Endothelial cell of umbilical vein (primary cell): Measurements from ENCODE around the gene FLT4.

Source experiments
- EZH2 ChIP-seq: IDR thresholded peaks from 2 replicates; pipeline ENCODE4 v1.6.1; 2012; ENCODE audit warnings: borderline replicate concordance, low read depth, mild to moderate bottlenecking, moderate library complexity, low read length, inconsistent platforms; ENCODE audit not compliant: severe bottlenecking
- TF ChIP-seq, protein P1 (sequence below), 2 donors: IDR thresholded peaks; 1 replicate in 1 of 2; 2 replicates in 1 of 2; pipeline ENCODE4 v1.5.1; 2011; ENCODE audit warnings: low read length in 2 of 2, mild to moderate bottlenecking in 2 of 2, moderate library complexity in 2 of 2, control low read depth in 1 of 2, inconsistent platforms in 1 of 2, low read depth in 1 of 2; ENCODE audit not compliant: insufficient read depth in 1 of 2; ENCODE audit errors: extremely low read depth in 1 of 2
- TF ChIP-seq, protein P2 (sequence below): IDR thresholded peaks from 2 replicates; pipeline ENCODE4 v1.6.1; 2011; ENCODE audit not compliant: insufficient read depth, insufficient read length

DNA sequence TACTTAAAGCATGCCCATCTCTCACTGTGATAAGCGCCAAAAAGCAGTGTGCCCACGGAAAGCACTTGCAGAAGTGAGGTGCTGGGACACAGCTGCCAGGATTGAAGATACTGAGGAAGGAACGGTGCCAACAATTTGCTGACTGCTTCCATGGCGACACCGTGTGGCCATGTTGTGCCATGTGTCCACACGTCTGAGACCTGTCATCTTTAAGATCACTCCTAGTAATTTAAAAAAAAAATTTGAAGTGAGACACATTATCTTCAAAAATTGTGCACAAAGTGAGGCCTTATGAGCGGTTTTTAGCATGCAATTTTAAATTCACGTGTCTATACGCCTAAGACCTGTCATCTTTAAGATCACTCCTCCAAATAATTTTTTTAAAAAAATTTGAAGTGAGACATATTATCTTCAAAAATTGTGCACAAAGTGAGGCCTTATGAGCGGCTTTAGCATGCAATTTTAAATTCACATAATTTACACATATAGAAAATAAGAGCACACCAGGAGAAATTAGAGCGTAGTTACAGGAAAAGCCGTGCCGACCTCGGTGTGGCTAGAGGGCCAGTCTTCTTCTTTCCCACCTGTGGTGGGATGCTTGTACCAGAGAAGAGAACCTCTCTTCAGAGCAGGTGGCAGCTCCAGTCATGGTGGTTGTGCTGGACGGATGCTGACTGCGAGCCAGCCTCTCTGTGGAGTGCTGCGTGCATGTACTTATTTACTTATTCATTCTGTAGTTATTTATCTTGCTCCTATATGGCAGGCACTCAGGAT is 21.4 kb upstream of the FLT4 start:
- TF ChIP-seq EZH2: no peak
- TF ChIP-seq, protein P1, sequence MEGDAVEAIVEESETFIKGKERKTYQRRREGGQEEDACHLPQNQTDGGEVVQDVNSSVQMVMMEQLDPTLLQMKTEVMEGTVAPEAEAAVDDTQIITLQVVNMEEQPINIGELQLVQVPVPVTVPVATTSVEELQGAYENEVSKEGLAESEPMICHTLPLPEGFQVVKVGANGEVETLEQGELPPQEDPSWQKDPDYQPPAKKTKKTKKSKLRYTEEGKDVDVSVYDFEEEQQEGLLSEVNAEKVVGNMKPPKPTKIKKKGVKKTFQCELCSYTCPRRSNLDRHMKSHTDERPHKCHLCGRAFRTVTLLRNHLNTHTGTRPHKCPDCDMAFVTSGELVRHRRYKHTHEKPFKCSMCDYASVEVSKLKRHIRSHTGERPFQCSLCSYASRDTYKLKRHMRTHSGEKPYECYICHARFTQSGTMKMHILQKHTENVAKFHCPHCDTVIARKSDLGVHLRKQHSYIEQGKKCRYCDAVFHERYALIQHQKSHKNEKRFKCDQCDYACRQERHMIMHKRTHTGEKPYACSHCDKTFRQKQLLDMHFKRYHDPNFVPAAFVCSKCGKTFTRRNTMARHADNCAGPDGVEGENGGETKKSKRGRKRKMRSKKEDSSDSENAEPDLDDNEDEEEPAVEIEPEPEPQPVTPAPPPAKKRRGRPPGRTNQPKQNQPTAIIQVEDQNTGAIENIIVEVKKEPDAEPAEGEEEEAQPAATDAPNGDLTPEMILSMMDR (IDR thresholded peaks at IDR 0.05; ENCODE audit: extremely low read depth in 1 of 2, insufficient read depth in 1 of 2, low read depth in 1 of 2, low read length in 2 of 2): peak; percentile 63 to 80
- TF ChIP-seq, protein P2, sequence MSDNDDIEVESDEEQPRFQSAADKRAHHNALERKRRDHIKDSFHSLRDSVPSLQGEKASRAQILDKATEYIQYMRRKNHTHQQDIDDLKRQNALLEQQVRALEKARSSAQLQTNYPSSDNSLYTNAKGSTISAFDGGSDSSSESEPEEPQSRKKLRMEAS: no peak
